DND-41 (cell line): Measurements from ENCODE around the gene CHPF.

ENCODE experiments used
- EZH2 ChIP-seq: IDR thresholded peaks from 3 replicates; pipeline ENCODE4 v1.6.1; 2012; ENCODE audit warnings: borderline replicate concordance, low read depth, mild to moderate bottlenecking, moderate library complexity, low read length, inconsistent platforms; ENCODE audit not compliant: severe bottlenecking
- TF ChIP-seq, protein P1 (sequence below): IDR thresholded peaks from 2 replicates; pipeline ENCODE4 v1.5.1; 2012; ENCODE audit warnings: borderline replicate concordance, low read length, moderate library complexity, mild to moderate bottlenecking; ENCODE audit not compliant: poor library complexity, severe bottlenecking; ENCODE audit errors: extremely low read depth

DNA sequence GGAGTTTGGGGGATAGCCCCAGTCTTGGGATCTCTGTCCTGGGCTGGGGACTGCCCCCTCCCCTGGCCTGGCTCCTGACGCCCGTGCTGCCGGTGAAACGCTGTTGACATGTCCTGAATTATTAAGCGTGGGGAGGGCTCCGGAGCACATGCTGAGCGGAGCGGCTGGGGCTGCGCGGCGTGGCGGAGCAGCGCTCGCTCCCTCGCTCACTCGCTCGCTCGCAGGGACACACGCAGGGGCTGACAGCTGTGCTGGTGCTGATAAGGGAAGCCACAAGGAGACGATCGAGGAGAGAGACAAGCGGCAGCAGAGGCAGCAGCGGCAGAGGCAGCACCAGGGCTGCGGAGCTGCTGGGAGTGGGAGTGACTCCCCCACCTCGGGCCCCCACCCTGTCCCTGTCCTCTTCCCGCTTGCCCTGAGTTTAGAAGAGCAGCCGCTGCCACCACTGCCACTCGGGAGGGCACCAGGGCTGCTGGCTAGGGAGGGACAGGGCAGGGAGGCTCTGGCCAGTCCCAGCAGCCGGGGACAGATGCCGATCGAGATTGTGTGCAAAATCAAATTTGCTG is 29.3 kb downstream of the CHPF start, which contains the start of gene ASIC4:
- TF ChIP-seq, protein P1, sequence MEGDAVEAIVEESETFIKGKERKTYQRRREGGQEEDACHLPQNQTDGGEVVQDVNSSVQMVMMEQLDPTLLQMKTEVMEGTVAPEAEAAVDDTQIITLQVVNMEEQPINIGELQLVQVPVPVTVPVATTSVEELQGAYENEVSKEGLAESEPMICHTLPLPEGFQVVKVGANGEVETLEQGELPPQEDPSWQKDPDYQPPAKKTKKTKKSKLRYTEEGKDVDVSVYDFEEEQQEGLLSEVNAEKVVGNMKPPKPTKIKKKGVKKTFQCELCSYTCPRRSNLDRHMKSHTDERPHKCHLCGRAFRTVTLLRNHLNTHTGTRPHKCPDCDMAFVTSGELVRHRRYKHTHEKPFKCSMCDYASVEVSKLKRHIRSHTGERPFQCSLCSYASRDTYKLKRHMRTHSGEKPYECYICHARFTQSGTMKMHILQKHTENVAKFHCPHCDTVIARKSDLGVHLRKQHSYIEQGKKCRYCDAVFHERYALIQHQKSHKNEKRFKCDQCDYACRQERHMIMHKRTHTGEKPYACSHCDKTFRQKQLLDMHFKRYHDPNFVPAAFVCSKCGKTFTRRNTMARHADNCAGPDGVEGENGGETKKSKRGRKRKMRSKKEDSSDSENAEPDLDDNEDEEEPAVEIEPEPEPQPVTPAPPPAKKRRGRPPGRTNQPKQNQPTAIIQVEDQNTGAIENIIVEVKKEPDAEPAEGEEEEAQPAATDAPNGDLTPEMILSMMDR: no peak
- no peak for TF ChIP-seq EZH2
